UCSD-AML1 (cell line): Measurements from ENCODE around the gene LHX1.

ENCODE experiments used
- DNase-seq: peaks from one replicate; lab custom pipeline; 2025; ENCODE audit not compliant: unreplicated experiment; lab: John Stamatoyannopoulos, UW

The LHX1 gene

GRCh38 chr17:36937959-36938565 lies 787 bp downstream of the LHX1 start:
- no peak for DNase-seq

GRCh38 chr17:36938566-36939051 lies 1.3 kb downstream of the LHX1 start:
- DNase-seq = no peak

- no peak for DNase-seq
Observed at GRCh38 chr17:36939052-36939801, 2.0 kb downstream of the LHX1 start.

- no peak for DNase-seq
Observed at GRCh38 chr17:36939802-36940312, 2.6 kb downstream of the LHX1 start.

- no peak for DNase-seq
Observed at GRCh38 chr17:36940313-36941264, 3.3 kb downstream of the LHX1 start.

GRCh38 chr17:36941265-36942010 lies 4.2 kb downstream of the LHX1 start:
- DNase-seq = no peak

GRCh38 chr17:36942019-36942599 lies 4.8 kb downstream of the LHX1 start:
- DNase-seq = no peak

- no peak for DNase-seq
Observed at GRCh38 chr17:36942631-36943125, 5.4 kb downstream of the LHX1 start.

- no peak for DNase-seq
Observed at GRCh38 chr17:36943250-36944191, 6.2 kb downstream of the LHX1 start.

- DNase-seq = no peak
Observed at GRCh38 chr17:36944553-36944952, 7.3 kb downstream of the LHX1 start.

GRCh38 chr17:36945140-36945539 lies 7.9 kb downstream of the LHX1 start:
- DNase-seq = no peak

- no peak for DNase-seq
Observed at GRCh38 chr17:36945959-36946725, 8.9 kb downstream of the LHX1 start.

GRCh38 chr17:36946726-36947091 lies 9.4 kb downstream of the LHX1 start:
- DNase-seq = no peak

GRCh38 chr17:36947922-36948716 lies 10.8 kb downstream of the LHX1 start:
- DNase-seq = no peak

GRCh38 chr17:36948717-36949460 lies 11.6 kb downstream of the LHX1 start, which contains the start of gene AATF:
AATF (plus strand) TSS chr17:36948954; CDS start chr17:36949126, 172 bp downstream.
- peak; percentile 98 for DNase-seq

- no peak for DNase-seq
Observed at GRCh38 chr17:36949461-36949927, 12.2 kb downstream of the LHX1 start.
